H9 (cell line): ENCODE data around the gene DCST1. TPM values are rescaled to one million over a fixed set of nuclear protein-coding genes. Genes with fewer than 3 reads are reported as not detected.

ENCODE experiments used
- DNase-seq: peaks from one replicate; pipeline ENCODE4 v3.0.0-alpha.2; 2017
- H2AFZ ChIP-seq: one replicate; pipeline ENCODE4 v1.6.1; 2013; ENCODE audit warnings: mild to moderate bottlenecking, low read length, control low read depth, moderate library complexity
- H2AK5ac ChIP-seq: 2 replicates; pipeline ENCODE4 v1.6.1; 2013; ENCODE audit warnings: low read length, control low read depth, mixed read lengths; ENCODE audit not compliant: insufficient read length
- H2BK120ac ChIP-seq: one replicate; pipeline ENCODE4 v1.6.1; 2013; ENCODE audit warnings: low read depth, mild to moderate bottlenecking, low read length, control low read depth, inconsistent platforms; ENCODE audit not compliant: poor library complexity, severe bottlenecking
- H2BK12ac ChIP-seq: 2 replicates; pipeline ENCODE4 v1.6.1; 2013; ENCODE audit warnings: low read length, control low read depth, mixed read lengths, low read depth; ENCODE audit not compliant: insufficient read length
- H2BK15ac ChIP-seq: 2 replicates; pipeline ENCODE4 v1.6.1; 2013; ENCODE audit warnings: low read depth, low read length, control low read depth
- H2BK20ac ChIP-seq: one replicate; pipeline ENCODE4 v1.6.1; 2013; ENCODE audit warnings: low read depth, mild to moderate bottlenecking, low read length, control low read depth, inconsistent platforms; ENCODE audit not compliant: poor library complexity, severe bottlenecking
- H2BK5ac ChIP-seq: 2 replicates; pipeline ENCODE4 v1.6.1; 2013; ENCODE audit warnings: low read length, control low read depth, mixed read lengths; ENCODE audit not compliant: insufficient read length
- H3K14ac ChIP-seq: 2 replicates; pipeline ENCODE4 v1.6.1; 2013; ENCODE audit warnings: low read length, control low read depth; ENCODE audit not compliant: insufficient read depth
- H3K18ac ChIP-seq: 2 replicates; pipeline ENCODE4 v1.6.1; 2013; ENCODE audit warnings: low read depth, mild to moderate bottlenecking, mixed read lengths, low read length, control low read depth; ENCODE audit not compliant: insufficient read length
- H3K23ac ChIP-seq: 2 replicates; pipeline ENCODE4 v1.6.1; 2013; ENCODE audit warnings: low read length, control low read depth, mixed read lengths, low read depth; ENCODE audit not compliant: insufficient read length
- H3K23me2 ChIP-seq: 2 replicates; pipeline ENCODE4 v1.6.1; 2013; ENCODE audit warnings: low read depth, mild to moderate bottlenecking, mixed read lengths, low read length, control low read depth; ENCODE audit not compliant: insufficient read length, poor library complexity, severe bottlenecking
- H3K27ac ChIP-seq: 2 replicates; pipeline ENCODE4 v1.5.1; 2013; ENCODE audit warnings: low read length, control low read depth, mixed read lengths, low read depth; ENCODE audit not compliant: insufficient read length
- H3K27me3 ChIP-seq: 2 replicates; pipeline ENCODE4 v1.6.1; 2013; ENCODE audit warnings: low read length, control low read depth, inconsistent platforms; ENCODE audit not compliant: insufficient read depth
- H3K4ac ChIP-seq: 2 replicates; pipeline ENCODE4 v1.6.1; 2013; ENCODE audit warnings: low read depth, mild to moderate bottlenecking, control low read depth, inconsistent platforms, low read length, moderate library complexity
- H3K4me1 ChIP-seq: 2 replicates; pipeline ENCODE4 v1.6.1; 2013; ENCODE audit warnings: low read length, control low read depth, inconsistent platforms; ENCODE audit not compliant: insufficient read depth
- H3K4me2 ChIP-seq: 2 replicates; pipeline ENCODE4 v1.6.1; 2013; ENCODE audit warnings: low read length, control low read depth, mixed read lengths; ENCODE audit not compliant: insufficient read length, insufficient read depth
- H3K56ac ChIP-seq: 2 replicates; pipeline ENCODE4 v1.6.1; 2013; ENCODE audit warnings: low read depth, mild to moderate bottlenecking, mixed read lengths, low read length, control low read depth; ENCODE audit not compliant: insufficient read length
- H3K79me1 ChIP-seq: 2 replicates; pipeline ENCODE4 v1.6.1; 2013; ENCODE audit warnings: low read depth, mild to moderate bottlenecking, moderate library complexity, low read length, control low read depth, inconsistent platforms; ENCODE audit not compliant: insufficient read depth, poor library complexity, severe bottlenecking
- H3K79me2 ChIP-seq: 2 replicates; pipeline ENCODE4 v1.6.1; 2013; ENCODE audit warnings: low read length, control low read depth, inconsistent platforms; ENCODE audit not compliant: insufficient read depth
- H3K9ac ChIP-seq: 2 replicates; pipeline ENCODE4 v1.6.1; 2013; ENCODE audit warnings: low read length, control low read depth, mixed read lengths; ENCODE audit not compliant: insufficient read length; ENCODE audit errors: extremely low read depth
- H3K9me3 ChIP-seq: one replicate; pipeline ENCODE4 v1.6.1; 2013; ENCODE audit warnings: low read depth, low read length, inconsistent platforms; ENCODE audit not compliant: control insufficient read depth
- H3T11ph ChIP-seq: one replicate; pipeline ENCODE4 v1.6.1; 2013; ENCODE audit warnings: mild to moderate bottlenecking, low read length, control low read depth, inconsistent platforms
- H4K20me1 ChIP-seq: one replicate; pipeline ENCODE4 v1.6.1; 2013; ENCODE audit not compliant: control insufficient read depth, insufficient read length, insufficient read depth
- H4K5ac ChIP-seq: 2 replicates; pipeline ENCODE4 v1.6.1; 2013; ENCODE audit warnings: low read depth, mild to moderate bottlenecking, mixed read lengths, low read length, control low read depth; ENCODE audit not compliant: insufficient read length
- H4K8ac ChIP-seq: replicated peaks from 2 replicates; pipeline ENCODE4 v1.6.1; 2013; ENCODE audit warnings: low read length, control low read depth, mixed read lengths, low read depth; ENCODE audit not compliant: insufficient read length
- H4K91ac ChIP-seq: 2 replicates; pipeline ENCODE4 v1.6.1; 2013; ENCODE audit warnings: low read depth, mild to moderate bottlenecking, moderate library complexity, mixed read lengths, low read length, control low read depth; ENCODE audit not compliant: insufficient read length
- H3K27ac Mint-ChIP-seq, 3 experiments: 2 replicates in 2 of 3; 3 replicates in 1 of 3; pipeline ENCODE4 v1.8.0; 2020 to 2021; ENCODE audit warnings: mixed read lengths in 3 of 3, mild to moderate bottlenecking in 1 of 3, moderate library complexity in 1 of 3
- H3K27me3 Mint-ChIP-seq: 2 replicates; pipeline ENCODE4 v1.8.0; 2021; ENCODE audit warnings: low read depth, mild to moderate bottlenecking, moderate library complexity, mixed read lengths
- H3K36me3 Mint-ChIP-seq, 3 experiments: 2 replicates in 2 of 3; 3 replicates in 1 of 3; pipeline ENCODE4 v1.8.0; 2020 to 2021; ENCODE audit warnings: low read depth in 3 of 3, mixed read lengths in 3 of 3; ENCODE audit not compliant: insufficient read depth in 1 of 3
- H3K4me1 Mint-ChIP-seq, 2 experiments: 2 replicates each; pipeline ENCODE4 v1.8.0; 2020; ENCODE audit warnings: mixed read lengths in 2 of 2
- H3K4me3 Mint-ChIP-seq, 2 experiments: 2 replicates in 1 of 2; 3 replicates in 1 of 2; pipeline ENCODE4 v1.8.0; 2020 to 2021; ENCODE audit warnings: mild to moderate bottlenecking in 2 of 2, mixed read lengths in 2 of 2, moderate library complexity in 1 of 2
- H3K9me3 Mint-ChIP-seq, 2 experiments: 2 replicates in 1 of 2; 3 replicates in 1 of 2; pipeline ENCODE4 v1.8.0; 2020; ENCODE audit warnings: mild to moderate bottlenecking in 2 of 2, mixed read lengths in 2 of 2, moderate library complexity in 1 of 2
- CTCF ChIP-seq: fragments of 200-600 bp; sonication (generic); conservative IDR thresholded peaks from 3 replicates; pipeline ENCODE4 v1.8.0; 2021; ENCODE audit warnings: antibody characterized with exemption, mild to moderate bottlenecking
- WGBS: extraction: QIAGEN DNeasy Blood & Tissue Kit; methylation state at CpG from one replicate; pipeline ENCODE4 v1.1.7; 2013; ENCODE audit warnings: missing lambda C conversion rate, low lambda C conversion rate, mixed read lengths; ENCODE audit not compliant: insufficient read length; ENCODE audit errors: extremely low coverage; 5-methylcytosine and 5-hydroxymethylcytosine counted together
- long read RNA-seq: library from polyadenylated mRNA; unstranded; transcript quantifications from one replicate; pipeline ENCODE4 v2.0.0, GENCODE V29; 2020
- total RNA-seq: library from RNA; stranded (reverse); gene quantifications from 2 replicates; pipeline ENCODE4 v1.2.1, GENCODE V29; 2021

Gene DCST1, protein sequence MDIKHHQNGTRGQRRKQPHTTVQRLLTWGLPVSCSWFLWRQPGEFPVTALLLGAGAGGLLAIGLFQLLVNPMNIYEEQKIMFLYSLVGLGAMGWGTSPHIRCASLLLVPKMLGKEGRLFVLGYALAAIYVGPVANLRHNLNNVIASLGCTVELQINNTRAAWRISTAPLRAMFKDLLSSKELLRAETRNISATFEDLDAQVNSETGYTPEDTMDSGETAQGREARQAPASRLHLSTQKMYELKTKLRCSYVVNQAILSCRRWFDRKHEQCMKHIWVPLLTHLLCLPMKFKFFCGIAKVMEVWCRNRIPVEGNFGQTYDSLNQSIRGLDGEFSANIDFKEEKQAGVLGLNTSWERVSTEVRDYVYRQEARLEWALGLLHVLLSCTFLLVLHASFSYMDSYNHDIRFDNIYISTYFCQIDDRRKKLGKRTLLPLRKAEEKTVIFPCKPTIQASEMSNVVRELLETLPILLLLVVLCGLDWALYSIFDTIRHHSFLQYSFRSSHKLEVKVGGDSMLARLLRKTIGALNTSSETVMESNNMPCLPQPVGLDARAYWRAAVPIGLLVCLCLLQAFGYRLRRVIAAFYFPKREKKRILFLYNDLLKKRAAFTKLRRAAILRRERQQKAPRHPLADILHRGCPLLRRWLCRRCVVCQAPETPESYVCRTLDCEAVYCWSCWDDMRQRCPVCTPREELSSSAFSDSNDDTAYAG
- total RNA-seq, result not detected in 2 replicates
- long read RNA-seq, result 0 reads

GRCh38 chr1:155033524-155033923, at the start of gene DCST1, which contains the start of gene DCST2:
Gene DCST1, plus strand, starts transcription at chr1:155033824. Its CDS starts 213 bp downstream, at chr1:155034037.
Gene DCST2, minus strand, starts transcription at chr1:155033781. Its CDS starts 80 bp downstream, at chr1:155033701.
- no peak within 1 kb of the TSS for H3K56ac ChIP-seq
- H3K23ac ChIP-seq, result no peak within 1 kb of the TSS

More at GRCh38 chr1:155033524-155033923, at the start of gene DCST1, which contains the start of gene DCST2:
- Histone ChIP-seq H3K14ac (no peak within 1 kb of the TSS), H2BK15ac (no peak within 1 kb of the TSS), H2BK5ac (no peak within 1 kb of the TSS), H3K9me3 (no peaks in the 10 kb centered on the region), H4K91ac (no peak within 1 kb of the TSS), H3K23me2 (no peaks in the 10 kb centered on the region), H3K27ac (no peak within 1 kb of the TSS), H3T11ph (no peak within 1 kb of the TSS), H3K79me2 (no peaks in the 10 kb centered on the region), H3K27me3 (no peaks in the 10 kb centered on the region), H4K8ac (no peak within 1 kb of the TSS), H3K4me2 (no peak within 1 kb of the TSS), H3K18ac (no peak within 1 kb of the TSS), H4K5ac (no peak within 1 kb of the TSS), H2AK5ac (no peak within 1 kb of the TSS), H3K4ac (no peak within 1 kb of the TSS), H2BK12ac (no peak within 1 kb of the TSS), H3K9ac (no peak within 1 kb of the TSS), H3K4me1 (no peaks in the 10 kb centered on the region), H2AFZ (no peak within 1 kb of the TSS), H4K20me1 (no peaks in the 10 kb centered on the region), H2BK120ac (no peak within 1 kb of the TSS), H2BK20ac (no peak within 1 kb of the TSS), H3K79me1 (no peaks in the 10 kb centered on the region)
- Mint-ChIP-seq H3K9me3 (no peaks in the 10 kb centered on the region), H3K36me3 (no peaks in the 10 kb centered on the region), H3K27me3 (peaks cover 38% of the 10 kb centered on the region), H3K4me3 (no peak within 1 kb of the TSS; a peak in 1 of 5 replicates), H3K27ac (no peak within 1 kb of the TSS; a peak in 1 of 7 replicates), H3K4me1 (peaks cover 1 to 10% of the 10 kb centered on the region in 2 experiments; a peak in 2 of 4 replicates)
- DNase-seq, result no peak
- no peak for TF ChIP-seq CTCF
- WGBS, result no CpG with 5 or more reads among the region's 9 CpGs
